ENCODE data around the gene SLC1A7.

SLC1A7 gene

DNA sequence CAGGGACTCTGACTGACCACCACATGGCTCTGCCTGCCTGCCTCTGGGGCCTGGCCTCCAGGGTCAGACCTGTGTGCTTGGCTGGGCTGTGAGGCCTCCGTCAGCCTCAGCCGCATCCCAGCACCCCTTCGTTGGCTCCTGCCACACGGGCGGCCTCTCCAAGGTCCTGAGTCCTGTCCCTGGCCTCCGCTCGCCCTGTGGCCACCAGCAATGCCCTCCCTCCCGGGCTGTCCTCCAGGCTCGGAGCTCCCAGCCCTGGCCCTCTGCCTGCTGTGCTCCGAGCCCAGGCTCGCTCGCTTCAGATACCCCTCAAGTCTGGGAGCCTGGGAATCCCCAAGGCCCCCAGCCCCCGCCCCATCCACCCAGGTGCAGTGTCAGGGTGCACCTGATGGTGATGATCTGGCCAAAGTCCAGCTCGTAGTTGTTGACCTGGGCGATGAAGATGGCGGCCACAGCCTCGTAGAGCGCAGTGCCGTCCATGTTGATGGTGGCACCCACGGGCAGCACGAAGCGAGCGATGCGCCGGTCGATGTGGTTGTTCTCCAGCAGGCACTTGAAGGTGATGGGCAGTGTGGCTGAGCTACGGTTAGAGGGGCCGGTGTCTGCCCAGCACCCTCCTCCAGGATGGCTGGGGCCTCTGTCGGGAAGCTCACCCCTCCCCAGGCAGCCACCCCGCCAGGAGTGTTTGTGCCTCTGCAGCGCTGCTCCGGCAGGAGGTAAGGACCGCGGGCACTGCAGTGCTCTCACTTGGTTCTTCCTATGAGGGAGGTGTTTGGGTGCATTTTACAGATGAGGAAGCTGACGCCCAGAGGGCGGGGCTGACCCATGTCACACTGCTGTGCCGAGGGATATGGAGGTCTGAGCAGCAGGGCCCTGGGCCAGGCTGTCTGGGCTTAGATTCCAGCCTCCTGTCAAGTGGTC, 52.0 kb downstream of the SLC1A7 start:
- DNase-seq (ENCODE audit: low spot score): no peak

DNA sequence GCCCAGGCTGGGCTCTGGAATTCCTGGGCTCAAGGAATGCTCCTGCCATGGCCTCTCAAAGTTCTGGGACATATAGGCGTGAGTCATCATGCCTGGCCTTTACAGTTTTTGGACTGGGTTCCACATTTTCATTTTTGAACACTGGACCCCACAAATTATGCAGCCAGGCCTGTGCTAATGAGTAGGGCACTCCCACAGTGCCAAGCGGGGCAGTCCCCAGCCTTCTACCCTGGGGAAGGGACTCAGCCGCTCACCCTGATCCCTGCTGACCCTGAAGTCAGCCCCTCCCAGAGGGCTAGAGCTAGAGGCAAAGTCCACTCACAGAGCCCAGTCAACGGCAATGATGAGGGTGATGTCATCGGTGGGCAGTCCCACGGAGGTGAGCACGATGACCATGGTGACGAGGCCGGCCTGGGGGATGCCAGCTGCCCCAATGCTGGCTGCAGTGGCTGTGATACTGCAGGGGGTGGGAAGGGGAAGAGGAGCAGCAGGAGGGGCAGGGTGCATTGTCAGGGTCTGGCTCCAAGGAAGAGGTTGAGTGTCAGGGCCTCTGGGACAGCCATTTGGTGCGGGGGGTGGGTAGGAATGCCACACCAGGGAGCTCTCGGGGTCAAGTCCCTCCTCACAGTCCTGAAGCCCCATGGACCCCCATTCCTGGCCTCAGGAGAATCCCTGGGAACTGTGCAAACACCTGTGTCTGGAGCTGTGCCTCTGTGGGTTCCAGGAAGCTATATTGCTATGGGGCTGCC, 52.8 kb downstream of the SLC1A7 start:
- DNase-seq (ENCODE audit: low spot score): no peak

DNA sequence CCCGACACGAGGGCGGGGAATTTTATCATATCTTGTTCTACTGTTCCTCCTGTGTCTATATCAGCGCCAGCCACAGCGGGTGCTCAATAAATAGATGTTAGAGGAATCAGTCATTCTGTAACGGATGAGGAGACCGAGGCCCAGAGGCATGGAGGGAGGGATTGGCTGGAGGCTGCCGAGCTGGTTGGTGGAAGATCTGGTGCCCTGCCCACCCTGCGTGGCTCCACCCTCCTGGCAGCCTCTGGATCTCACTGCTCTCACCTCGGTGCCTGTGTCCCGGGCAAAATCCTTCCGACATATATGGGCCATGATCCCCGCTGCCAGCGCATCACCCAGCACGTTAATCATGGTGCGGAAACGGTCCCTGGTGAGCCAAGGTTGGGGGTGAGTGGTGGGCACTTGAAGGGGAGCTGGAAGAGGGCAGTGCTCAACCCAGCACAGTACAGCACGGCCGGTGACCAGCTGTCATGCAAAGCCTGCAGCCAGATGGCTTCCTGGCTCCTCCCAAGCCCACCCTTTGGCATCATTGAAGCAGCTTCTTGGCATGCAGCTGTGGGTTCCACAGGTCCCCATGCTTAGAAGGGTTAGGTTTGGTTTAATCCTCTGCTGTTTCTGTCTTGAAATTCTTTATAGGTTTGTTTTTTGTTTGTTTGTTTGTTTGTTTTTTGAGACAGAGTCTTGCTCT, 53.7 kb downstream of the SLC1A7 start:
- DNase-seq (ENCODE audit: low spot score): no peak

DNA sequence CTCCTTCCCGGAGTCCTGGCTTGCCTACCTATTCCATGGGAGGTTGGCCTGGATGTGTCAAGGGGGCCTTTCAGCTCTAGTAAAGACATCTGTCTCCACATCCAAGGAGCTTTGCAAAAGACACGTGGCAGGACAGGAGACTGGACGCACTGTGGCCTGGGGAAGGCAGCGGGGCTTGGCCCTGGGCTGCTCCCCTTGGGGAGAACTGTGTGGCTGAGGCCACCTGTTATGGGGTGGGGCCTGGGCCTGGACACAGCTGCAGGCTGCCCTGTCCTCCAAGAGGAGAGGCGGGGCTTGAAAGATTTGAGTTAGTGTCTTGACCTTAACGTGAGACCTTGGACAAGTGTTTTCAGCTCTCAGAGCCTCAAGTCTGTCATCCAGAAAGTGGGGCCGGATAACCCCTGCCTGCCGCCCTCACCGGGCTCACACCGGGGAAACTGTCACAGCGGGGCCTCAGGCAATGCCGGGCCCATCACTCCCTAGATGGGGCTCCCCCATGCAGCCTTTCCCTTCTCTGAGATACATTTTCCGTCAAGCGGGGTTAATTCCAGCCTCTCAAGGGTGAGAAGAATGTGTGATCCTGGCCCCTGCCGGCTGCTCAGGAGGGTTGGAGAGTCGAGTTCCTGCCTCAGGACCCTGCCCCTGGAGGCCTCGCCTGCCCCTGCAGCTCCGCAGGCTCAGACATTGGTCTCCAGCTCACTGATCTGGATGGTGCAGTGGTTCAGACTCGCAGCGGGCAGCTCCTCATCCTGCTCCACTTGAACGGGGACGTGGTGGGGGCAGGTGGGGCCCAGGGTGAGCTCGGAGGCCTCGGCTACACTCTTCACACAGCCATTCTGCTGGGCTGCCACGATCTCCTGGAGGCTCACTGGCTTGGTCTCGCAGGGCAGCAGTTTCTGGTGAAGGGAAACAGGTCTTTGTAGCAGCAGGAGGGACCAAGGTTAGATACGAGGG, 54.8 kb downstream of the SLC1A7 start:
- DNase-seq (ENCODE audit: low spot score): no peak

DNA sequence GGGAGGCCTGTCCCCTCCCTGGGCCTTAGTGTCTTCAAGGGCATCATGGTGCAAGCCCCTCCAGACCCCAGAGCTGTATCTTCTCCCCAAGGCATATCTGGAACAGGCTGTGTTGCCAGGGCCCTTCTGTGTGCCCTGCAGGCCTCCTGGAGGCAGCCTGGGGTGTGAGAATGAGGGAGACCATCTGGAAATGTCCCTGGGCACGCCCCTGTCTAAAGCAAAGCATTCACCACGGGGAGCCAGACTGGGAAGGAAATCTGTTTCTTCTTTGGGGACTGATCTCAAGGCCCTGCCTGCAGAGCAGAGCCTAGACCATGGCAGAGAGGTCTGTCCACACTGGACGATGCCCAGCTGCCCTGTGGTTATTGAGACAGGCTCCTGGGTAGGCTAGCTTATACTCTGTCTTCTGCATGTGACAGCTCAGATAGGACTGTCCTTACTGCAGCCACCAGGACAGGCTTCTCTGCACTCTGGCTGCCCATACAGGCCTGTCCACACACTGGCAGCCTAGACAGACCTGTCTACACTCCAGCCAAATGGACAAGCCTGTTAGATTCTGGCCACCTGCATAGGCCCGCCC, 55.9 kb downstream of the SLC1A7 start:
- no peak for DNase-seq (ENCODE audit: low spot score)

DNA sequence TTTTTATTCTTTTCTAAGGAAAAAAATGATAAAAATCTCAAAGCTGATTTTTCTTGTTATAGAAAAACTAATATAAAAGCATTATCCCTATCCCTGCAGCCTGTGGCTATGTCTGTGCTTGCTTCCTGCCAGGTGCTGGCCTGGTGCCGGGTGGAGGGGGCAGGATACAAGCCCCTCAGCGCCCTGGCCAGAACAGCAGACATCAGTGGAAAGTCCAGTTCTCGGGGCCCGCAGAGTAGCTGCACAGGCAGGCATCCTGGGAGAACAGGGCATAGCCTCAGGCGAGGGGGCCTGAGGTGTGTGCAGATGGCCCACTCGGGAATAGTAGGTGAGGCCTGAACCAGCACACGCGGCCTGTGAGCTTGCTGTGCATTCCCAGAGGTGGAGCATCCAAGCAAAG, 57.0 kb downstream of the SLC1A7 start:
- no peak for DNase-seq (ENCODE audit: low spot score)

DNA sequence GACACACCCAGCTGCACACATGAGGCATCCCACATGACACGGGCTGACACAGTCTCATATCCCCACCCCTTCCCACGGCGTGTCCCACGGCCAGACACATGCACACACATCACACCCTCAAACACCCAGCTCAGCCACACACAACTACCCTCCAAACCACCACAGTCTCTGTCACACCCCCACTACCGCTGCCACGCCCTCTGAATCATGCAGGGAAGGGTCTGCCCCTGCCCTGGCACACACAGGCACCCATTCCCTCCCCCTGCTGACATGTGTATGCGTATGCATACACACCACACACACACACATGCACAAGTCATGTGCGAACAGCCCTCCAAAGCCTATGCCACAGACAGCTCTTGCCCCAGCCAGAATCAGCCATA, 57.9 kb downstream of the SLC1A7 start:
- DNase-seq (ENCODE audit: low spot score): no peak

DNA sequence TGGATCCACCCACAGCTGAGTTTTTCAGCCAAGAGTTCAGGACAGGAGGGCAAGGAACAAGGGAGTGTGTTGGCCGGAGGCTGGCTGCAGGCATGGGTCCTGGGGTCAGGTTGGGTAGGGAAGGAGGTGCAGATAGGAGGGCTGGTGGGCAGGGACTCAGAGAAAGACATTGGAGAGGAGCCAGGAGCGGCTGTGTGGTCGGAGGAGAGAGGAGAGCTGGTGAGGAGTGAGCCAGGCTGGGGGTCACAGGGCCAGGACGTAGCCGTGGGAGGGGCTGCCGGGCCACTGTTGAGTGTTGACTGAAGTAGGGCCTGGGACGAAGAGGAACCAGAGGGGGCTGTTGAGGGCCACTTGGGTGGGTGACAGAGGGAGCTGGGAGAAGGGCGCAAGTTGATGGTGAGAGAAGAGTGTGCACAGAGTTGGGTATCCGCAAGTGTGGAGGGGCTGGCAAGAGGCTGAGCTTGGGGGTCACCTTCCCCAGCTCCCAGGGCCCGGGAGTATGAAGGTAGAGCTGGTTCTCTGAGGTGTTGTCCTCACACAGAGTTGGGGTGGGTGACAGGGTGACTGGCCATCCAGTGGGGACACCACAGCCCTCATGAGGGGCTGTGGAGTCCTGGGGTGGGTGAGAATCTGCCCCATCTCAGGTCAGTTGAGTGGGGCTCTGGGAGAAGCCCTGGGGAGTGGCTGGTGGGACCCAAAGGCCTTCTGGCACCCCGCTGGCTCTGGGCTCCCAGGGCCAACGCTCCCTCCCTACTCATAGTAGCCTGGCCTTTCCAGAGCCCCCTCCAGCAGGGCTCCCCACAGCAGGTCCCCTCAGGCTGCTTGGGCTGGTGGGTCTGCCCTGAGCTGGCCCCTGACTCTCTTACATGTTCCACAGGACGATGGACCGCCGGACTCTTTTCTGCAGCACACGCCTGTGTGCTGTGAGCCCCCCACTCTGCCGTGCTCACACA, 58.5 kb downstream of the SLC1A7 start:
- no peak for DNase-seq (ENCODE audit: low spot score)

DNA sequence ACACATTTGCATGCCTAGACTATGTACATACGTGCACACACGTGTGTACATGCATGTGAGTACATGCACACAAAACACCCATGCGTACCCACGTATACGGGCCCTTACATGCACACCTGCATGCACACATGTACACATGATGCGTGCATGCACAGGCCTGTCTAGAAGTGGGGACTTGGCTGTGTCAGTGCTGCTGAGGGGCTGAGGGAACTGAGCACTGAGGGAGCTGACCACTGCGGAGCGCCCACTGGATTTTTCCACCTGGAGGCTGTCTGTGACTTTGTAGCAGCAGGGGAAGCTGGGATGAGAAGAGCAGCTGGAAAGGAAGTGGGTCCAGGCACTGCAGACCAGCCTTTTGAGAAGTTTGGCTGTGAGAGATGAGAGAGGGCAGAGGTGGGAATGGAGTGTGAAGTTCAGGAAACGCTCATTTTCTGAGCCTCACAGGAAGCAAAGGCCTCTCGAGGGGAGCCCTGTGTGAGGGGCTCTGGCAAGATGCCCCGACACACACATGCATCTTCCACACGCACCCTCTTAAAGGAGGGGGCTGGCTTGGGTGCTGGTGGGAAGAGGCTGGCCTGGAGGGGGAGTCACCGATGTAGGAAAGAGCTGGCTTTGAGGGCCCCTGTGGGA, 59.5 kb downstream of the SLC1A7 start:
- DNase-seq (ENCODE audit: low spot score): no peak

DNA sequence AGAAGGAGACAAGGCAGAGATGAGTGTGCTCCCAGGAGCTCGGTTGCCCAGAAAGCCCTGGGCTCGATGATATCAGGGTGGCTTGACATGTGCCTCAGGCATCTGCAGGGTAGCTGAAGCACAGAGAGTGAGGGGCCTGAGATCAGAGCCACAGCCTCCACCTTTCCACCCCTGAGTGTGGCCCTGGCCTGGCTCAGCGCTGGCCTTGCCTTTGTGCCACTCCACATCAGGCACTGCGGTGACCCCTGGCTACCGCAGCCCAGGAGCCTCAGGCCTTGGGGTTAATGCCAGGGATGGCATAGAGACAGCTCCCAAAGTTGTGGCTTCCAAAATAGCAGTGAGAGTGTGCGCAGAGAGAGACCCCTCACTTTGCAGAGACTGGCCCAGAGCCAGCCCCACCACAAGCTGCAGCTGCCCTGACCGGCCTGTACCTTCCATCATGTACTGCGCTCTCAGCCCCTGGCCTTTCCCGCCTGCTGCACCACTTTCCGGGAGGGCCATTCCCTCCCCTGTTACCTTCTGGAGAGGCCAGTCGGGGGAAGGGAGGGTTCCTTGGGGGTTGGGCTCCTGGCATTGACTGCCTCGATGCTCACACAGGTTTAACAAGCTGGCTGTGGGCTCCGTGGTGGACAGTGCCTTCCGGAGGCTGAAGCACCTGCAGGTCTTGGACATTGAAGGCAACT, 60.9 kb downstream of the SLC1A7 start:
- DNase-seq (ENCODE audit: low spot score): no peak

DNA sequence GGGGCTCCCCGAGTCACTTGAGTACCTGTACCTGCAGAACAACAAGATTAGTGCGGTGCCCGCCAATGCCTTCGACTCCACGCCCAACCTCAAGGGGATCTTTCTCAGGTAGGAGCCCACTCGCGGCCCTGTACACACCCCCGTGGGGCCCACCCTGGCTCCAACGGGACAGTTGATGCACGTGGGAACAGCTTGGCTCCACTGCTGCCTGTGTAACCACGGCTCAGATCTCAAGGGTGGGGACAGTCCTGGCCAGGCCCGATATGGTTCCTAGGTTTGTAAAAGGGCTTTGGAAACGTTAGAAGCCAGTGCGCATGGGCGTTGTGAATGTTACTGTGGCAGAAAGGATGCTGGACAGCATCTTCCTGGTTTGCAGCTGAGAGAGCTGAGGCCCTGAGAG, 61.7 kb downstream of the SLC1A7 start:
- no peak for DNase-seq (ENCODE audit: low spot score)

DNA sequence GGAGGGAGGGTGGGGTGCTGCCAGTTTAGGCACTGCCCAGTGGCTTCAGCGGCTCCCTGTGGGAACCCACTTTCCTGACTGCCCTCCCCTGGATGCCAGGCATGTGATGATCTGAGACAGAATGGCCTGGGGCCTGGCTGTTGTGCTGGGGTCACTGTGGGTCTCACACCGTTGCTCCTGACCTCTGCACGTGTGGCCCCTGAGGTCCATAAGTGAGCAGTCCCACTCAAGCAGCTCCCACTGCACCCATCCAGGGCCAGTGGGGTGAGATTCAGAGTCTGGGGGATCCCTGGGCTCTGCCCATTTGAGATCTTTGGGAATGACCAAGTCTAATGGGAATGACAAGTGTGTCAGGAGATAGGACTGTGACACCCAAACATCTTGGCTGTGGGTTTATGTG, 62.4 kb downstream of the SLC1A7 start:
- no peak for DNase-seq (ENCODE audit: low spot score)

DNA sequence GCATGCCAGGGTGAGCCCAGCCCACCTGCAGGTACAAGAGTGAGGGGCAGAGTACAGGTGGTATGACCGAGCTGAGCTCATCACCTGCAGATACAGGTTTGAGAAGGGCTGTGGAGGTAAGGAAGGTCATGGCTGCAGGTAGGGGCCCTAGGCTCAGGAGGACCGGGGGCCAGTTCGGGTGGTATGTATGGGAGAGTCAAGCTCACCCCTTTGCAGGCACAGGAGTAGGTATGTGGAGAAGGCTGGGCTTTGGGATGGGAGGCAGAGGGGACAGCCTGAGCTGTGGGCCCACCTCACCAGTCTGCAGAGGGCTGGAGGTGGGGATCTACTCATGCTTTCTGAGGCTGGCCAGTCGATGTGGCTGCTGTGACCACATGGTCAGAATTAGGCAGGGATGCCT, 63.2 kb downstream of the SLC1A7 start:
- no peak for DNase-seq (ENCODE audit: low spot score)

DNA sequence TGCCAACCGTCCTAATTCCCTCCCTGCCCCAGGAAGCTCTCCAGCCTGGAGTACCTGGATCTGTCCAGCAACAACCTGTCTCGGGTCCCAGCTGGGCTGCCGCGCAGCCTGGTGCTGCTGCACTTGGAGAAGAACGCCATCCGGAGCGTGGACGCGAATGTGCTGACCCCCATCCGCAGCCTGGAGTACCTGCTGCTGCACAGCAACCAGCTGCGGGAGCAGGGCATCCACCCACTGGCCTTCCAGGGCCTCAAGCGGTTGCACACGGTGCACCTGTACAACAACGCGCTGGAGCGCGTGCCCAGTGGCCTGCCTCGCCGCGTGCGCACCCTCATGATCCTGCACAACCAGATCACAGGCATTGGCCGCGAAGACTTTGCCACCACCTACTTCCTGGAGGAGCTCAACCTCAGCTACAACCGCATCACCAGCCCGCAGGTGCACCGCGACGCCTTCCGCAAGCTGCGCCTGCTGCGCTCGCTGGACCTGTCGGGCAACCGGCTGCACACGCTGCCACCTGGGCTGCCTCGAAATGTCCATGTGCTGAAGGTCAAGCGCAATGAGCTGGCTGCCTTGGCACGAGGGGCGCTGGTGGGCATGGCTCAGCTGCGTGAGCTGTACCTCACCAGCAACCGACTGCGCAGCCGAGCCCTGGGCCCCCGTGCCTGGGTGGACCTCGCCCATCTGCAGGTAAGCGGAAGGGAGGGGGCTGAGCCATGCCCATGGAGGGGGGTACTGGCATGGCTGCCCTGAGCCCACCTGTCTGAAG, 63.9 kb downstream of the SLC1A7 start:
- no peak for DNase-seq (ENCODE audit: low spot score)

DNA sequence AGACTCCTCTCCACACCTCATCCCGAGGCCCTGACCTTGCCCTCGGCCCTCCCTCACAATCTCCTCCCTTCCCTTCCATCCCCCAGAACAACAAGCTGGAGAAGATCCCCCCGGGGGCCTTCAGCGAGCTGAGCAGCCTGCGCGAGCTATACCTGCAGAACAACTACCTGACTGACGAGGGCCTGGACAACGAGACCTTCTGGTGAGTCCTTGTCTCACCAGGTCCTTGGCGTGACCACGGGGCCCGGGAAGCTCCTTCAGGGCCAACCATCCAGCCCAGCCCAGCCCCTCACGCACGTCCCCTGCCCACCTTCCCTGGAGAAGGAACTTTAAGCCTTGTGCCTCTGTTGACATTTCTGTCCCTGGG, 64.9 kb downstream of the SLC1A7 start:
- no peak for DNase-seq (ENCODE audit: low spot score)

DNA sequence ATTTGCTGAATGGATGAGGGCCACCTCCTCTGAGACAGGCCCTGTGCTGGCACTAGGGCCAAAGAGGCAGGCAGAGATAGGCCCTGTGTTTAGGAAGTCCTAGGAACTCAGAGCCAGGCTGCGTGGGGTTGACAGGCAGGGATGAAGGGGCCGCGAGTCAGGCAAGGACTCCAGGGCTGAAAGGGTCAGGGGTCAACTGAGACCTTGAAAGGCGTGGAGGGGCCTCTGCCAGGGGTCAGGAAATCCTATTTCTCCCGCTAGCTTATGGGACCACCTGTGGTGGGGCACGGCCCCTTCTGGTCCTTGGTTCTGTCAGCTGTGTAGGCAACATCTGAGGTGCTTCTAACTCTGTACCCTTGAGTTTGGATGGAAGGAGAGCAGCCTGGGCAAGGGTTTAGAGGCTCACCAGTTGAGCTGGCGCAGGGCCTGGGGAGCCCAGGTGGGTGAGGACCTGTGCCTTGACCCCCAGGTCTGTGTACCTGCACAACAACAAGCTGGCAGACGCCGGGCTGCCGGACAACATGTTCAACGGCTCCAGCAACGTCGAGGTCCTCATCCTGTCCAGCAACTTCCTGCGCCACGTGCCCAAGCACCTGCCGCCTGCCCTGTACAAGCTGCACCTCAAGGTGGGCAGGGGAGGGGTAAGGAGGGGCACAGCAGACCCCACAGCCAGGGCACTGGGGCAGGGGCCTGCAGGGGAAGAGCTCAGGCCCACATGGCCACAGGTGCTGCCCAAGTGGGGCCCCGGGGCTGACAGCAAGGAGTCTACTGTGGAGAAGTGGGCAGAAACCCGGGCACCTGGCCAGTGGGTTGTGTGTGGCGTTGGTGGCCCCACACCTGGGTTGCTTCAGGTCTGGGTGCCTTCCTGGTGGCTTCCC, 65.5 kb downstream of the SLC1A7 start:
- DNase-seq (ENCODE audit: low spot score): no peak

DNA sequence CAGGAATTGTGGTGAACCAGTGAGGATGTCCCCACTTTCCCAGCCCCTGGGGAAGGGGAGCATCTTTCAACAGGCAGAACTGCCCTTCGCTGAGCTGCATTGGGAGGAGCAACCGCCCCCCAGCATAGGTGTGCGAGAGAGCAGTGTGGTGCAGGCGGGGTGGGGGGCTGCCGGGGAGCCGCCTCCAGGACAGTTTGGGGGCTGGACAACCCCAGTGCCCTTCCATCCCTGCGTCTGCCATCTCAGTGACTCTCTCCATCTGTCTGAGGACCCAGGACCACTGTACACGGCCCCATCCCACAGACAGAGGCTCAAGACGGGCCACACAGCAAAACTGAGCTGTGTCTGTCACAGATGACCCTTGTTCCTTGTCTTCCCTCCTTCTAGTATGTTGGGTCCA, 66.3 kb downstream of the SLC1A7 start:
- no peak for DNase-seq (ENCODE audit: low spot score)
